NB4 (cell line): ENCODE measurements around the gene RNF217.

Source experiments
- MYC ChIP-seq: IDR thresholded peaks from 2 replicates; pipeline ENCODE4 v1.6.1; 2011; ENCODE audit warnings: low read depth, low read length
- POLR2A ChIP-seq: IDR thresholded peaks from 2 replicates; pipeline ENCODE4 v1.6.1; 2011; ENCODE audit warnings: mild to moderate bottlenecking; ENCODE audit not compliant: insufficient read length; ENCODE audit errors: extremely low read depth
- TF ChIP-seq, protein P1 (sequence below): IDR thresholded peaks from one replicate; pipeline ENCODE4 v1.5.1; 2012; ENCODE audit warnings: low read depth, low read length
- TF ChIP-seq, protein P2 (sequence below): IDR thresholded peaks from 2 replicates; pipeline ENCODE4 v1.6.1; 2011; ENCODE audit warnings: low read depth, low read length

DNA sequence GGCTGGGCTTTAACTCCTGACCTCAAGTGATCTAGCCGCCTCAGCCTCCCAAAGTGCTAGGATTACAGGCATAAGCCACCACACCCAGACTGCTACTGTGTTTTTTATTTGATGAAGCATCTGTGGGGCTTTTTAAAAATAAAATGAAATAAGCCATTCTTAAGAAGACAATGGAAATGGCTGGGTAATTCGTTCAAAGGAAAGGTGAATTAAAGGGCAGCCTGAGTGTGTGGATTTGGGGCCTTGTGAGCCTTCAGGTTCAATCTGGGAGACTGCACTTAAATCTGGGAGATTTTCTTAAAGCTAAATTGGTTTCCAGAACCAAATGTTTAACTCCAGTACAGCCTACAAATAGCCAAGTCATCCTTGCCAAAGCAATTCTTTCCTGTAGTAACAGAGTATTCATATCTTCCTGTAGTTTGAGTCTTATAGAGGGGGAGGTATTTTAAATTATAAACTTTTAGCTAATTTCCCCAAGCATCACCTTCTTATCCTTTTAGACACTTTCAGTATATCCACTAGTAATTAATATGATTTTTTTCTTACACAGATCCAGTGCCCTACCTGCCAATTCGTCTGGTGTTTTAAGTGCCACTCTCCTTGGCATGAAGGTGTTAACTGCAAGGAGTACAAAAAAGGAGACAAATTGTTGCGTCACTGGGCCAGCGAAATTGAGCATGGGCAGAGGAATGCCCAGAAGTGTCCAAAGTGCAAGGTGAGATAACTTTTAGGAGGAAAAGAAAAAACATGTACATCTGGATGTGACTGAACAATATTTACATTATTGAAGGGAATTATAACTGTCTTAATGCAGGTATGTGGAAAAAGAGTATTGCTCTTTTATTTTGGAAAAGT is 95.4 kb downstream of the RNF217 start:
- TF ChIP-seq, protein P1, sequence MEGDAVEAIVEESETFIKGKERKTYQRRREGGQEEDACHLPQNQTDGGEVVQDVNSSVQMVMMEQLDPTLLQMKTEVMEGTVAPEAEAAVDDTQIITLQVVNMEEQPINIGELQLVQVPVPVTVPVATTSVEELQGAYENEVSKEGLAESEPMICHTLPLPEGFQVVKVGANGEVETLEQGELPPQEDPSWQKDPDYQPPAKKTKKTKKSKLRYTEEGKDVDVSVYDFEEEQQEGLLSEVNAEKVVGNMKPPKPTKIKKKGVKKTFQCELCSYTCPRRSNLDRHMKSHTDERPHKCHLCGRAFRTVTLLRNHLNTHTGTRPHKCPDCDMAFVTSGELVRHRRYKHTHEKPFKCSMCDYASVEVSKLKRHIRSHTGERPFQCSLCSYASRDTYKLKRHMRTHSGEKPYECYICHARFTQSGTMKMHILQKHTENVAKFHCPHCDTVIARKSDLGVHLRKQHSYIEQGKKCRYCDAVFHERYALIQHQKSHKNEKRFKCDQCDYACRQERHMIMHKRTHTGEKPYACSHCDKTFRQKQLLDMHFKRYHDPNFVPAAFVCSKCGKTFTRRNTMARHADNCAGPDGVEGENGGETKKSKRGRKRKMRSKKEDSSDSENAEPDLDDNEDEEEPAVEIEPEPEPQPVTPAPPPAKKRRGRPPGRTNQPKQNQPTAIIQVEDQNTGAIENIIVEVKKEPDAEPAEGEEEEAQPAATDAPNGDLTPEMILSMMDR = no peak
- no peak for TF ChIP-seq POLR2A
- TF ChIP-seq, protein P2, sequence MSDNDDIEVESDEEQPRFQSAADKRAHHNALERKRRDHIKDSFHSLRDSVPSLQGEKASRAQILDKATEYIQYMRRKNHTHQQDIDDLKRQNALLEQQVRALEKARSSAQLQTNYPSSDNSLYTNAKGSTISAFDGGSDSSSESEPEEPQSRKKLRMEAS = no peak
- no peak for TF ChIP-seq MYC
